WTC11 (cell line): Measurements from ENCODE around the gene PLXNC1. TPM values are rescaled to one million over a fixed set of nuclear protein-coding genes. Genes with fewer than 3 reads are reported as not detected.

Experiments
- ATAC-seq: fragments of 200-7000 bp; cut with Tn5 transposase; 2 replicates; pipeline ENCODE4 v1.10.0; 2021; ENCODE audit warnings: mild to moderate bottlenecking, moderate library complexity
- CTCF ChIA-PET: fragments of 300-600 bp; sonication (Branson Sonifier 250); formaldehyde crosslinking; loops from one replicate; lab custom pipeline; 2021; ENCODE audit warnings: antibody characterized with exemption; lab: Charles Lee
- POLR2A ChIA-PET: fragments of 350-600 bp; sonication (Branson Sonifier 250); formaldehyde crosslinking; loops from one replicate; lab custom pipeline; 2021; ENCODE audit warnings: antibody characterized with exemption; lab: Charles Lee
- DNase-seq: peaks from one replicate; pipeline ENCODE4 v3.0.0; 2021; ENCODE audit warnings: low spot score
- H3K27ac Mint-ChIP-seq: 2 replicates; pipeline ENCODE4 v1.8.0; 2021; ENCODE audit warnings: mixed read lengths
- H3K27me3 Mint-ChIP-seq: 2 replicates; pipeline ENCODE4 v1.8.0; 2021; ENCODE audit warnings: low read depth, mild to moderate bottlenecking, moderate library complexity, mixed read lengths
- H3K36me3 Mint-ChIP-seq: 2 replicates; pipeline ENCODE4 v1.8.0; 2021; ENCODE audit warnings: mixed read lengths
- H3K4me1 Mint-ChIP-seq: 2 replicates; pipeline ENCODE4 v1.8.0; 2022; ENCODE audit warnings: mixed read lengths
- H3K4me3 Mint-ChIP-seq: 2 replicates; pipeline ENCODE4 v1.8.0; 2021; ENCODE audit warnings: mild to moderate bottlenecking, moderate library complexity, mixed read lengths
- H3K9me3 Mint-ChIP-seq: 2 replicates; pipeline ENCODE4 v1.8.0; 2021; ENCODE audit warnings: mixed read lengths
- CBFB ChIP-seq: sonication (generic); formaldehyde crosslinking; IDR thresholded peaks from 2 replicates; pipeline ENCODE4 v1.8.1; 2022; ENCODE audit warnings: mild to moderate bottlenecking, low read depth, missing genetic modification reagents
- CREB1 ChIP-seq: sonication (generic); formaldehyde crosslinking; IDR thresholded peaks from 2 replicates; pipeline ENCODE4 v1.8.0; 2023; ENCODE audit warnings: mild to moderate bottlenecking, missing genetic modification reagents
- GTF2I ChIP-seq: fragments of 250-450 bp; sonication (Bioruptor Pico); conservative IDR thresholded peaks from 2 replicates; pipeline ENCODE4 v1.4.0; 2021; ENCODE audit warnings: mild to moderate bottlenecking
- IRF2 ChIP-seq: sonication (generic); formaldehyde crosslinking; IDR thresholded peaks from 2 replicates; pipeline ENCODE4 v1.8.0; 2022; ENCODE audit warnings: low read depth, missing genetic modification reagents, borderline replicate concordance
- JAZF1 ChIP-seq: fragments of 250-450 bp; sonication (Bioruptor Pico); IDR thresholded peaks from 2 replicates; pipeline ENCODE4 v1.9.0; 2021; ENCODE audit warnings: moderate library complexity, mild to moderate bottlenecking, inconsistent platforms
- MXD4 ChIP-seq: fragments of 250-450 bp; sonication (Bioruptor Pico); IDR thresholded peaks from 2 replicates; pipeline ENCODE4 v1.8.0; 2021; ENCODE audit warnings: mild to moderate bottlenecking, moderate library complexity, borderline replicate concordance
- NFATC4 ChIP-seq: fragments of 250-450 bp; sonication (Bioruptor Pico); IDR thresholded peaks from 2 replicates; pipeline ENCODE4 v1.9.0; 2021; ENCODE audit warnings: mild to moderate bottlenecking
- NFYB ChIP-seq: sonication (generic); formaldehyde crosslinking; conservative IDR thresholded peaks from 2 replicates; pipeline ENCODE4 v1.8.0; 2022; ENCODE audit warnings: low read depth, missing genetic modification reagents
- RELA ChIP-seq: sonication (generic); formaldehyde crosslinking; IDR thresholded peaks from 2 replicates; pipeline ENCODE4 v1.8.1; 2022; ENCODE audit warnings: missing genetic modification reagents, mild to moderate bottlenecking, borderline replicate concordance
- TCF7 ChIP-seq: sonication (generic); formaldehyde crosslinking; IDR thresholded peaks from 2 replicates; pipeline ENCODE4 v1.8.0; 2022; ENCODE audit warnings: mild to moderate bottlenecking, low read depth, missing genetic modification reagents, moderate library complexity
- ZBTB21 ChIP-seq: sonication (generic); formaldehyde crosslinking; IDR thresholded peaks from 2 replicates; pipeline ENCODE4 v1.8.1; 2023; ENCODE audit warnings: mild to moderate bottlenecking, missing genetic modification reagents, borderline replicate concordance
- ZNF232 ChIP-seq: sonication (generic); formaldehyde crosslinking; IDR thresholded peaks from 2 replicates; pipeline ENCODE4 v1.8.0; 2022; ENCODE audit warnings: mild to moderate bottlenecking, missing genetic modification reagents
- ZNF317 ChIP-seq: sonication (generic); formaldehyde crosslinking; IDR thresholded peaks from 2 replicates; pipeline ENCODE4 v1.8.1; 2023; ENCODE audit warnings: low read depth, mild to moderate bottlenecking, moderate library complexity, missing genetic modification reagents, borderline replicate concordance
- ZNF671 ChIP-seq: fragments of 250-450 bp; sonication (Bioruptor Pico); IDR thresholded peaks from 2 replicates; pipeline ENCODE4 v1.8.0; 2021; ENCODE audit warnings: mild to moderate bottlenecking
- total RNA-seq: library from RNA; stranded (reverse); gene quantifications from 3 replicates; pipeline ENCODE4 v1.2.3, GENCODE V29; 2021
- TF ChIP-seq, protein P1 (sequence below): sonication (generic); formaldehyde crosslinking; IDR thresholded peaks from 2 replicates; pipeline ENCODE4 v1.8.1; 2023; ENCODE audit warnings: mild to moderate bottlenecking, missing genetic modification reagents
- TF ChIP-seq, protein P2 (sequence below): sonication (generic); formaldehyde crosslinking; IDR thresholded peaks from 2 replicates; pipeline ENCODE4 v1.8.1; 2023; ENCODE audit warnings: mild to moderate bottlenecking, moderate library complexity, missing genetic modification reagents
- TF ChIP-seq, protein P3 (sequence below): sonication (generic); formaldehyde crosslinking; IDR thresholded peaks from 2 replicates; pipeline ENCODE4 v1.8.0; 2022; ENCODE audit warnings: missing genetic modification reagents
- TF ChIP-seq, protein P4 (sequence below): sonication (generic); formaldehyde crosslinking; conservative IDR thresholded peaks from 2 replicates; pipeline ENCODE4 v1.8.1; 2023; ENCODE audit warnings: mild to moderate bottlenecking, low read depth, missing genetic modification reagents, moderate library complexity
- TF ChIP-seq, protein P5 (sequence below): sonication (generic); formaldehyde crosslinking; IDR thresholded peaks from 2 replicates; pipeline ENCODE4 v1.8.0; 2023; ENCODE audit warnings: mild to moderate bottlenecking, missing genetic modification reagents
- TF ChIP-seq, protein P6 (sequence below): sonication (generic); formaldehyde crosslinking; IDR thresholded peaks from 2 replicates; pipeline ENCODE4 v1.8.1; 2022; ENCODE audit warnings: low read depth, missing genetic modification reagents, borderline replicate concordance

The PLXNC1 gene
- total RNA-seq, 1 experiment from 2014 or later: 3.1 TPM

DNA sequence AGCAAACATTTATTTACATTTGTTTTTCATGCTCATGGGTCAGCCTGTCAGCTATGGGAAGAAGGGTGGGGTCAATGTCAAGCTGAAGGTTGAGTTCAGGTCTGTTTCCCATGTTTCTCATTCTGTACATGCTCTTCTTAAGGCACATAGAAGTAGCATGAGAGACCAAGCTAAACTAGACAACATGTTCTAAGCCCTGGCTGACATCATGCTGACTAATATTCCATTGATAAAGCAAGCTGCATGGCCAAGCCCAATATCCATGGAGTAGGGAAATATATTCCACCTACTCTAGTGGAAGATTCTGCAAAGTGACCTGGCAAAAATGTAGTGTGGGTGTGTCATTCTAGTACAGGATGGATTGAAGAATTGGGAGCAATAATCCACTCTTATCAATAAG, 44.1 kb downstream of the PLXNC1 start:
- POLR2A ChIA-PET: no interaction called here
- DNase-seq (no peak), ATAC-seq (no peak)
- H3K27me3 Mint-ChIP-seq: peaks cover 14% of the 10 kb centered on the region
- peaks cover 15% of the 10 kb centered on the region for H3K9me3 Mint-ChIP-seq
- CTCF ChIA-PET: no interaction called here
- H3K27ac Mint-ChIP-seq: no peak overlapping the region
- no peak overlapping the region for H3K4me3 Mint-ChIP-seq
- TF ChIP-seq, protein P1, sequence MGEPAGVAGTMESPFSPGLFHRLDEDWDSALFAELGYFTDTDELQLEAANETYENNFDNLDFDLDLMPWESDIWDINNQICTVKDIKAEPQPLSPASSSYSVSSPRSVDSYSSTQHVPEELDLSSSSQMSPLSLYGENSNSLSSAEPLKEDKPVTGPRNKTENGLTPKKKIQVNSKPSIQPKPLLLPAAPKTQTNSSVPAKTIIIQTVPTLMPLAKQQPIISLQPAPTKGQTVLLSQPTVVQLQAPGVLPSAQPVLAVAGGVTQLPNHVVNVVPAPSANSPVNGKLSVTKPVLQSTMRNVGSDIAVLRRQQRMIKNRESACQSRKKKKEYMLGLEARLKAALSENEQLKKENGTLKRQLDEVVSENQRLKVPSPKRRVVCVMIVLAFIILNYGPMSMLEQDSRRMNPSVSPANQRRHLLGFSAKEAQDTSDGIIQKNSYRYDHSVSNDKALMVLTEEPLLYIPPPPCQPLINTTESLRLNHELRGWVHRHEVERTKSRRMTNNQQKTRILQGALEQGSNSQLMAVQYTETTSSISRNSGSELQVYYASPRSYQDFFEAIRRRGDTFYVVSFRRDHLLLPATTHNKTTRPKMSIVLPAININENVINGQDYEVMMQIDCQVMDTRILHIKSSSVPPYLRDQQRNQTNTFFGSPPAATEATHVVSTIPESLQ (CRISPR knock-in tag): no peak
- no peak for TF ChIP-seq TCF7 (CRISPR knock-in tag)
- TF ChIP-seq CREB1: no peak
- no peak for TF ChIP-seq ZNF671 (CRISPR knock-in tag)
- H3K4me1 Mint-ChIP-seq: no peaks in the 10 kb centered on the region
- peaks cover 3% of the 10 kb centered on the region; the same call in 1 of the 2 replicates for H3K36me3 Mint-ChIP-seq

DNA sequence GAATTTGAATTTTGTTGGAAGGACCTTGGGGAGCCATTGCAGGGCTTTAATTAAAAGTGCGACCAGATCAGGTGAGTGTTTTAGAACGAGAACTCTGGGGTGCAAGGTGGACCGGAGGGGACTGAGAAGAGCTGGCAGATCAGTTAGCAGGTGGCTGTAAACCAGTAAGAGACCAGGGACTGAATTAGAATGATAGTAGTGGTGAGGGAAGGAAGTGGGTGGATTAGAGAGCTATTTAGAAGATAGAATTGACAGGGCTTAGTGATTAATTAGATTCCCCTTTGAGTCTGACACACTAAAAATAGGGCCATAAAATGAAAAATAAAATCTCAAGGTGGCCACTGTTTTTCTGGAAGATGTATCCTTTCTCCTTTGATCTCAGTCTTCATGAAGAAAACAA, 44.8 kb downstream of the PLXNC1 start:
- DNase-seq (no peak), ATAC-seq (no peak)
- H3K4me3 Mint-ChIP-seq: no peak overlapping the region
- H3K27me3 Mint-ChIP-seq: peaks cover 14% of the 10 kb centered on the region
- H3K27ac Mint-ChIP-seq: no peak overlapping the region
- H3K9me3 Mint-ChIP-seq: peaks cover 15% of the 10 kb centered on the region
- H3K36me3 Mint-ChIP-seq: peaks cover 3% of the 10 kb centered on the region; the same call in 1 of the 2 replicates
- ChIA-PET POLR2A (no interaction called here), CTCF (no interaction called here)
- no peaks in the 10 kb centered on the region for H3K4me1 Mint-ChIP-seq
- no peak for TF ChIP-seq IRF2 (CRISPR knock-in tag)
- no peak for TF ChIP-seq RELA (CRISPR knock-in tag)
- TF ChIP-seq ZNF671 (CRISPR knock-in tag): no peak
- no peak for TF ChIP-seq CBFB
- no peak for TF ChIP-seq GTF2I (CRISPR knock-in tag)
- TF ChIP-seq MXD4 (CRISPR knock-in tag): no peak
- TF ChIP-seq, protein P2, sequence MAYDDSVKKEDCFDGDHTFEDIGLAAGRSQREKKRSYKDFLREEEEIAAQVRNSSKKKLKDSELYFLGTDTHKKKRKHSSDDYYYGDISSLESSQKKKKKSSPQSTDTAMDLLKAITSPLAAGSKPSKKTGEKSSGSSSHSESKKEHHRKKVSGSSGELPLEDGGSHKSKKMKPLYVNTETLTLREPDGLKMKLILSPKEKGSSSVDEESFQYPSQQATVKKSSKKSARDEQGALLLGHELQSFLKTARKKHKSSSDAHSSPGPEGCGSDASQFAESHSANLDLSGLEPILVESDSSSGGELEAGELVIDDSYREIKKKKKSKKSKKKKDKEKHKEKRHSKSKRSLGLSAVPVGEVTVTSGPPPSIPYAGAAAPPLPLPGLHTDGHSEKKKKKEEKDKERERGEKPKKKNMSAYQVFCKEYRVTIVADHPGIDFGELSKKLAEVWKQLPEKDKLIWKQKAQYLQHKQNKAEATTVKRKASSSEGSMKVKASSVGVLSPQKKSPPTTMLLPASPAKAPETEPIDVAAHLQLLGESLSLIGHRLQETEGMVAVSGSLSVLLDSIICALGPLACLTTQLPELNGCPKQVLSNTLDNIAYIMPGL: no peak
- TF ChIP-seq, protein P3, sequence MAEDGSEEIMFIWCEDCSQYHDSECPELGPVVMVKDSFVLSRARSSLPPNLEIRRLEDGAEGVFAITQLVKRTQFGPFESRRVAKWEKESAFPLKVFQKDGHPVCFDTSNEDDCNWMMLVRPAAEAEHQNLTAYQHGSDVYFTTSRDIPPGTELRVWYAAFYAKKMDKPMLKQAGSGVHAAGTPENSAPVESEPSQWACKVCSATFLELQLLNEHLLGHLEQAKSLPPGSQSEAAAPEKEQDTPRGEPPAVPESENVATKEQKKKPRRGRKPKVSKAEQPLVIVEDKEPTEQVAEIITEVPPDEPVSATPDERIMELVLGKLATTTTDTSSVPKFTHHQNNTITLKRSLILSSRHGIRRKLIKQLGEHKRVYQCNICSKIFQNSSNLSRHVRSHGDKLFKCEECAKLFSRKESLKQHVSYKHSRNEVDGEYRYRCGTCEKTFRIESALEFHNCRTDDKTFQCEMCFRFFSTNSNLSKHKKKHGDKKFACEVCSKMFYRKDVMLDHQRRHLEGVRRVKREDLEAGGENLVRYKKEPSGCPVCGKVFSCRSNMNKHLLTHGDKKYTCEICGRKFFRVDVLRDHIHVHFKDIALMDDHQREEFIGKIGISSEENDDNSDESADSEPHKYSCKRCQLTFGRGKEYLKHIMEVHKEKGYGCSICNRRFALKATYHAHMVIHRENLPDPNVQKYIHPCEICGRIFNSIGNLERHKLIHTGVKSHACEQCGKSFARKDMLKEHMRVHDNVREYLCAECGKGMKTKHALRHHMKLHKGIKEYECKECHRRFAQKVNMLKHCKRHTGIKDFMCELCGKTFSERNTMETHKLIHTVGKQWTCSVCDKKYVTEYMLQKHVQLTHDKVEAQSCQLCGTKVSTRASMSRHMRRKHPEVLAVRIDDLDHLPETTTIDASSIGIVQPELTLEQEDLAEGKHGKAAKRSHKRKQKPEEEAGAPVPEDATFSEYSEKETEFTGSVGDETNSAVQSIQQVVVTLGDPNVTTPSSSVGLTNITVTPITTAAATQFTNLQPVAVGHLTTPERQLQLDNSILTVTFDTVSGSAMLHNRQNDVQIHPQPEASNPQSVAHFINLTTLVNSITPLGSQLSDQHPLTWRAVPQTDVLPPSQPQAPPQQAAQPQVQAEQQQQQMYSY (CRISPR knock-in tag): no peak
- TF ChIP-seq NFATC4 (CRISPR knock-in tag): no peak
- TF ChIP-seq ZNF317 (CRISPR knock-in tag): no peak
- TF ChIP-seq, protein P4, sequence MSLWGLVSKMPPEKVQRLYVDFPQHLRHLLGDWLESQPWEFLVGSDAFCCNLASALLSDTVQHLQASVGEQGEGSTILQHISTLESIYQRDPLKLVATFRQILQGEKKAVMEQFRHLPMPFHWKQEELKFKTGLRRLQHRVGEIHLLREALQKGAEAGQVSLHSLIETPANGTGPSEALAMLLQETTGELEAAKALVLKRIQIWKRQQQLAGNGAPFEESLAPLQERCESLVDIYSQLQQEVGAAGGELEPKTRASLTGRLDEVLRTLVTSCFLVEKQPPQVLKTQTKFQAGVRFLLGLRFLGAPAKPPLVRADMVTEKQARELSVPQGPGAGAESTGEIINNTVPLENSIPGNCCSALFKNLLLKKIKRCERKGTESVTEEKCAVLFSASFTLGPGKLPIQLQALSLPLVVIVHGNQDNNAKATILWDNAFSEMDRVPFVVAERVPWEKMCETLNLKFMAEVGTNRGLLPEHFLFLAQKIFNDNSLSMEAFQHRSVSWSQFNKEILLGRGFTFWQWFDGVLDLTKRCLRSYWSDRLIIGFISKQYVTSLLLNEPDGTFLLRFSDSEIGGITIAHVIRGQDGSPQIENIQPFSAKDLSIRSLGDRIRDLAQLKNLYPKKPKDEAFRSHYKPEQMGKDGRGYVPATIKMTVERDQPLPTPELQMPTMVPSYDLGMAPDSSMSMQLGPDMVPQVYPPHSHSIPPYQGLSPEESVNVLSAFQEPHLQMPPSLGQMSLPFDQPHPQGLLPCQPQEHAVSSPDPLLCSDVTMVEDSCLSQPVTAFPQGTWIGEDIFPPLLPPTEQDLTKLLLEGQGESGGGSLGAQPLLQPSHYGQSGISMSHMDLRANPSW (CRISPR knock-in tag): no peak
- TF ChIP-seq, protein P5, sequence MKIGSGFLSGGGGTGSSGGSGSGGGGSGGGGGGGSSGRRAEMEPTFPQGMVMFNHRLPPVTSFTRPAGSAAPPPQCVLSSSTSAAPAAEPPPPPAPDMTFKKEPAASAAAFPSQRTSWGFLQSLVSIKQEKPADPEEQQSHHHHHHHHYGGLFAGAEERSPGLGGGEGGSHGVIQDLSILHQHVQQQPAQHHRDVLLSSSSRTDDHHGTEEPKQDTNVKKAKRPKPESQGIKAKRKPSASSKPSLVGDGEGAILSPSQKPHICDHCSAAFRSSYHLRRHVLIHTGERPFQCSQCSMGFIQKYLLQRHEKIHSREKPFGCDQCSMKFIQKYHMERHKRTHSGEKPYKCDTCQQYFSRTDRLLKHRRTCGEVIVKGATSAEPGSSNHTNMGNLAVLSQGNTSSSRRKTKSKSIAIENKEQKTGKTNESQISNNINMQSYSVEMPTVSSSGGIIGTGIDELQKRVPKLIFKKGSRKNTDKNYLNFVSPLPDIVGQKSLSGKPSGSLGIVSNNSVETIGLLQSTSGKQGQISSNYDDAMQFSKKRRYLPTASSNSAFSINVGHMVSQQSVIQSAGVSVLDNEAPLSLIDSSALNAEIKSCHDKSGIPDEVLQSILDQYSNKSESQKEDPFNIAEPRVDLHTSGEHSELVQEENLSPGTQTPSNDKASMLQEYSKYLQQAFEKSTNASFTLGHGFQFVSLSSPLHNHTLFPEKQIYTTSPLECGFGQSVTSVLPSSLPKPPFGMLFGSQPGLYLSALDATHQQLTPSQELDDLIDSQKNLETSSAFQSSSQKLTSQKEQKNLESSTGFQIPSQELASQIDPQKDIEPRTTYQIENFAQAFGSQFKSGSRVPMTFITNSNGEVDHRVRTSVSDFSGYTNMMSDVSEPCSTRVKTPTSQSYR (CRISPR knock-in tag): no peak
- no peak for TF ChIP-seq JAZF1
- TF ChIP-seq, protein P6, sequence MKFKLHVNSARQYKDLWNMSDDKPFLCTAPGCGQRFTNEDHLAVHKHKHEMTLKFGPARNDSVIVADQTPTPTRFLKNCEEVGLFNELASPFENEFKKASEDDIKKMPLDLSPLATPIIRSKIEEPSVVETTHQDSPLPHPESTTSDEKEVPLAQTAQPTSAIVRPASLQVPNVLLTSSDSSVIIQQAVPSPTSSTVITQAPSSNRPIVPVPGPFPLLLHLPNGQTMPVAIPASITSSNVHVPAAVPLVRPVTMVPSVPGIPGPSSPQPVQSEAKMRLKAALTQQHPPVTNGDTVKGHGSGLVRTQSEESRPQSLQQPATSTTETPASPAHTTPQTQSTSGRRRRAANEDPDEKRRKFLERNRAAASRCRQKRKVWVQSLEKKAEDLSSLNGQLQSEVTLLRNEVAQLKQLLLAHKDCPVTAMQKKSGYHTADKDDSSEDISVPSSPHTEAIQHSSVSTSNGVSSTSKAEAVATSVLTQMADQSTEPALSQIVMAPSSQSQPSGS (CRISPR knock-in tag): no peak
- TF ChIP-seq NFYB (CRISPR knock-in tag): no peak
- TF ChIP-seq ZNF232 (CRISPR knock-in tag): no peak
- no peak for TF ChIP-seq ZBTB21 (CRISPR knock-in tag)
